HCT116 (cell line): ENCODE data around the gene ABCC1. TPM values are rescaled to one million over a fixed set of nuclear protein-coding genes. Genes with fewer than 3 reads are reported as not detected.

Experiments
- ATAC-seq: fragments of 200-7000 bp; cut with Tn5 transposase; 2 replicates; pipeline ENCODE4 v1.9.1; 2020; ENCODE audit warnings: mild to moderate bottlenecking, moderate library complexity
- BruUV-seq: library from RNA; stranded (reverse); fragments of 400-500 nt; replicated peaks from 2 replicates; lab custom pipeline; 2021; lab: Mats Ljungman, UMichigan
- CTCF ChIA-PET: fragments of 300-600 bp; sonication (Branson Sonifier 250); formaldehyde crosslinking; loops from one replicate; lab custom pipeline; 2021; ENCODE audit warnings: antibody characterized with exemption; lab: Charles Lee
- POLR2A ChIA-PET: fragments of 300-600, 350-600 bp; sonication (Branson Sonifier 250); formaldehyde crosslinking; loops from one replicate; lab custom pipeline; 2021; ENCODE audit warnings: antibody characterized with exemption; lab: Charles Lee
- RAD21 ChIA-PET, 2 experiments: fragments of 300-600 bp; sonication (Branson Sonifier 250); formaldehyde crosslinking; loops; one replicate each; lab custom pipeline; 2023; ENCODE audit warnings: low total read pairs in 2 of 2; ENCODE audit not compliant: uncharacterized antibody in 2 of 2, unreplicated experiment in 2 of 2, low non-redundant PET in 1 of 2; lab: Charles Lee
- DNase-seq: peaks from one replicate; pipeline ENCODE4 v3.0.0-alpha.2; 2010; ENCODE audit warnings: low read depth, low spot score
- H2AFZ ChIP-seq: fragments of 200-600 bp; shearing (Covaris generic), sonication (generic); 2 replicates; pipeline ENCODE4 v1.6.1; 2017; ENCODE audit warnings: low read depth, mixed run types, mixed read lengths, antibody characterized with exemption, low read length; ENCODE audit not compliant: poor library complexity, severe bottlenecking
- H3K27ac ChIP-seq: 2 replicates; pipeline ENCODE4 v1.5.1; 2012; ENCODE audit warnings: low read depth, low read length
- H3K27me3 ChIP-seq: fragments of 200-600 bp; sonication (generic); 2 replicates; pipeline ENCODE4 v1.6.1; 2016; ENCODE audit warnings: mixed run types, low read length, mixed read lengths; ENCODE audit not compliant: insufficient read depth
- H3K36me3 ChIP-seq, 2 experiments: fragments of 200-500 bp in 1 of 2; fragments of 200-600 bp in 1 of 2; sonication (Bioruptor generic) in 1 of 2; sonication (generic) in 1 of 2; 2 replicates each; pipeline versions ENCODE4 v1.5.1 to v1.6.1; 2014 to 2016; ENCODE audit warnings: low read length in 2 of 2, inconsistent platforms in 1 of 2, mixed read lengths in 1 of 2, mixed run types in 1 of 2; ENCODE audit not compliant: insufficient read depth in 2 of 2, control insufficient read depth in 1 of 2
- H3K4me1 ChIP-seq, 2 experiments: fragments of 200-600 bp in 1 of 2; sonication (generic) in 1 of 2; 2 replicates each; pipeline versions ENCODE4 v1.5.1 to v1.6.1; 2012 to 2017; ENCODE audit warnings: low read length in 2 of 2, inconsistent platforms in 1 of 2, mild to moderate bottlenecking in 1 of 2, mixed read lengths in 1 of 2, mixed run types in 1 of 2, moderate library complexity in 1 of 2; ENCODE audit not compliant: insufficient read depth in 2 of 2, control insufficient read depth in 1 of 2
- H3K4me2 ChIP-seq: fragments of 200-600 bp; sonication (generic); 2 replicates; pipeline ENCODE4 v1.6.1; 2017; ENCODE audit warnings: mixed run types, low read length, mixed read lengths
- H3K4me3 ChIP-seq, 2 experiments: fragments of 200-600 bp in 1 of 2; sonication (generic) in 1 of 2; replicated peaks in 1 of 2; 2 replicates each; pipeline ENCODE4 v1.5.1; 2011 to 2016; ENCODE audit warnings: low read length in 2 of 2, control low read depth in 1 of 2, low read depth in 1 of 2, mild to moderate bottlenecking in 1 of 2, mixed read lengths in 1 of 2, mixed run types in 1 of 2
- H3K79me2 ChIP-seq: fragments of 200-600 bp; sonication (generic); 2 replicates; pipeline ENCODE4 v1.6.1; 2017; ENCODE audit warnings: mild to moderate bottlenecking, mixed run types, low read length, moderate library complexity, mixed read lengths; ENCODE audit not compliant: insufficient read depth
- H3K9ac ChIP-seq: fragments of 200-600 bp; sonication (generic); 2 replicates; pipeline ENCODE4 v1.6.1; 2016; ENCODE audit warnings: low read length, mixed read lengths
- H3K9me2 ChIP-seq: fragments of 200-600 bp; sonication (generic), shearing (Covaris generic); 2 replicates; pipeline ENCODE4 v1.6.1; 2017; ENCODE audit warnings: mixed run types, mild to moderate bottlenecking, moderate library complexity; ENCODE audit not compliant: insufficient read depth
- H3K9me3 ChIP-seq, 2 experiments: fragments of 200-500 bp in 1 of 2; fragments of 200-600 bp in 1 of 2; sonication (Bioruptor generic) in 1 of 2; sonication (generic) in 1 of 2; 2 replicates each; pipeline ENCODE4 v1.6.1; 2014 to 2017; ENCODE audit warnings: low read length in 2 of 2, mixed read lengths in 2 of 2, inconsistent platforms in 1 of 2, low read depth in 1 of 2, mild to moderate bottlenecking in 1 of 2, mixed run types in 1 of 2, moderate library complexity in 1 of 2; ENCODE audit not compliant: control insufficient read depth in 1 of 2, insufficient read depth in 1 of 2
- H4K20me1 ChIP-seq: fragments of 200-600 bp; sonication (generic), shearing (Covaris generic); 2 replicates; pipeline ENCODE4 v1.6.1; 2017; ENCODE audit warnings: mixed run types, mild to moderate bottlenecking, moderate library complexity; ENCODE audit not compliant: insufficient read depth
- CBX3 ChIP-seq: IDR thresholded peaks from 2 replicates; pipeline ENCODE4 v1.6.1; 2012; ENCODE audit warnings: low read depth
- CEBPB ChIP-seq: IDR thresholded peaks from 2 replicates; pipeline ENCODE4 v1.6.1; 2012; ENCODE audit warnings: low read depth
- EGR1 ChIP-seq: IDR thresholded peaks from 2 replicates; pipeline ENCODE4 v1.6.1; 2012; ENCODE audit warnings: low read depth
- EZH2 ChIP-seq: fragments of 200-600 bp; sonication (generic); IDR thresholded peaks from 2 replicates; pipeline ENCODE4 v1.6.1; 2017; ENCODE audit warnings: antibody characterized with exemption, mixed run types
- REST ChIP-seq: IDR thresholded peaks from 2 replicates; pipeline ENCODE4 v1.6.1; 2012; ENCODE audit warnings: low read depth
- SIN3A ChIP-seq: IDR thresholded peaks from 2 replicates; pipeline ENCODE4 v1.6.1; 2012; ENCODE audit warnings: low read depth
- SRF ChIP-seq: IDR thresholded peaks from 2 replicates; pipeline ENCODE4 v1.6.1; 2012; ENCODE audit warnings: low read depth
- intact Hi-C: fragments of 100-400 bp; cut with micrococcal nuclease; formaldehyde crosslinking; loops from 2 replicates; pipeline ENCODE4 v1.10.0; 2022
- total RNA-seq: library from RNA; stranded (reverse); gene quantifications from one replicate; pipeline ENCODE4 v1.2.1, GENCODE V29; 2021; ENCODE audit not compliant: unreplicated experiment

ABCC1 gene
- total RNA-seq, 1 experiment from 2014 or later, result 61.9 TPM

GRCh38 chr16:15979801-15980200 is 30.4 kb downstream of the ABCC1 start:
- Histone ChIP-seq H3K27me3 (no peaks in the 10 kb centered on the region), H3K9me2 (no peaks in the 10 kb centered on the region), H3K9ac (no peak overlapping the region), H3K79me2 (peaks cover 100% of the 10 kb centered on the region), H3K4me1 (peaks cover 0 to 2% of the 10 kb centered on the region in 2 experiments; a peak in 1 of 4 replicates), H3K9me3 (peaks cover 20 to 35% of the 10 kb centered on the region in 2 experiments; a peak in 2 of 4 replicates), H4K20me1 (peaks cover 3% of the 10 kb centered on the region; the same call in 1 of the 2 replicates), H3K4me2 (no peak overlapping the region), H2AFZ (no peak overlapping the region), H3K4me3 (no peak overlapping the region), H3K36me3 (peaks cover 0 to 35% of the 10 kb centered on the region in 2 experiments; a peak in 1 of 4 replicates), H3K27ac (no peak overlapping the region)
- no peak for TF ChIP-seq SIN3A
- no peak for TF ChIP-seq REST
- no TSS peak for BruUV-seq
- no peak for DNase-seq
- no peak for ATAC-seq
- POLR2A ChIA-PET, result no interaction called here
- CTCF ChIA-PET, result no interaction called here
- RAD21 ChIA-PET, result no interaction called here
- intact Hi-C loops, result no loop called here

GRCh38 chr16:15980329-15980728 is 30.9 kb downstream of the ABCC1 start:
- intact Hi-C loops, result no loop called here
- Histone ChIP-seq H3K79me2 (peaks cover 100% of the 10 kb centered on the region), H3K9ac (no peak overlapping the region), H3K4me3 (no peak overlapping the region)
- BruUV-seq, result no TSS peak
- TF ChIP-seq CBX3 (no peak), EZH2 (no peak), SRF (no peak), EGR1 (no peak), CEBPB (no peak)
- TF ChIP-seq, all 23 proteins: peak for 0
- no peak for DNase-seq
- H4K20me1 ChIP-seq, result peaks cover 3% of the 10 kb centered on the region; the same call in 1 of the 2 replicates
- ChIA-PET RAD21 (no interaction called here), CTCF (no interaction called here), POLR2A (no interaction called here)
- no peak overlapping the region for H3K27ac ChIP-seq
- H3K9me3 ChIP-seq, result peaks cover 20 to 35% of the 10 kb centered on the region in 2 experiments; a peak in 2 of 4 replicates
- H3K4me2 ChIP-seq, result no peak overlapping the region
- H3K27me3 ChIP-seq, result no peaks in the 10 kb centered on the region
- H2AFZ ChIP-seq, result no peak overlapping the region
- no peaks in the 10 kb centered on the region for H3K9me2 ChIP-seq
- peaks cover 2 to 3% of the 10 kb centered on the region in 2 experiments; a peak in 1 of 4 replicates for H3K4me1 ChIP-seq
- H3K36me3 ChIP-seq, result peaks cover 0 to 35% of the 10 kb centered on the region in 2 experiments; a peak in 1 of 4 replicates
- ATAC-seq, result no peak
